Measurements from ENCODE around the gene EXOC2.

EXOC2 gene

DNA sequence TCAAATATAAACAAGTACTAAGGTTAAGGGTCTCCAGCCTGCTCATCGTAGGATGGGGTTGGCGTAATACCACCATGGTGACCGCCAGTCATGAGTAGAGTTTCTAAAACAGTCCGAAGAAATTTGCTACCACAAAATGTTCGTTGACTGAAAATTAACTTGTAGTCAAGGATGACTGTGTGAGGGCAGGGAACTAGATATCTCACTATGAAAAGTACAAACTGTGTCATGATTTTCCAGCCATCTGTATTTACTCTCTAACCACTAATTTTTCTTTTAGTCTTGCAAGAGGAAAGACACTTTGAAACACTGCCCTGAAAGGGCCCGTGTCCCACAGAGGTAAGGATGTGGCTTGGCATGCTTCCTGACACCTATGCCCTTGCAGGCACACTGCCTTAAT is 201.7 kb downstream of the EXOC2 start:
- DNase-seq (ENCODE audit: low read depth, low spot score) = peak; percentile 88
- H3K4me3 ChIP-seq (ENCODE audit: low read length) = no peak overlapping the region

DNA sequence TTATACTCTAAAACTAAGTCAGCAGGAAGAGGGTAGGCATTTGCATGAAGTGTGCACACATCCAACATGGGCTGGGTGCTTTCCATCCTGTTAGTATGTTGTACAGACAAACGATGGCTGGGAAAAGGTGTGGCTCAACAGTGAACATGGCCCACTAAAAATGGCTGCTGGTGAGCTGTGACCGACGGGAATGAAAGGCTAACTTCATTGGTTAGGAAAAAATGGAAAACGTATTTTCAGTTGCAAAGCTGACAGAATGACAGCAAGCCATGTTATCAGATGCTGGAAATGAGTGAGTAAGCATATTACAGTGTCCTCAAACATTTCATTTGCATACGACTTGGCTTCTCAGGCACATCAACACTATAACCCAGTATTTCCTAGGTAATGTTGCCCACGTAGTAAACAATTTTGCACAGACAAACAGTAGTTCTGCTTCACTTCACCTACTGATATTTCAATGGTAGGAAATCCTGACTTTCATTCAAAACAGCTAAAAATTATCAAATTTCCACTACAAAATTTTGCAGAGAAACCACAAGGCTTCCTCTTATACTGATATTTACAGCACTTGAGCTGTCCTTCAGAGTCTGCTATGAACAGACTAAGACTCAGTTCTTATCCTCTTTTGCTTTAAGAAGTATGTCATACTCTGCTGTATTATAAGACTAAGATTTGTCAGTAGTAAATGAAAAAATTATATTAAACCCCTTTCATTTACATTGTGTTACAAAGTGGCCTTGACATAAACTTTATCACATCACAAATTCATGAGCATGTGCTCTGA is 202.5 kb downstream of the EXOC2 start:
- DNase-seq (ENCODE audit: low read depth, low spot score) = no peak
- H3K4me3 ChIP-seq (ENCODE audit: low read length) = no peak overlapping the region

DNA sequence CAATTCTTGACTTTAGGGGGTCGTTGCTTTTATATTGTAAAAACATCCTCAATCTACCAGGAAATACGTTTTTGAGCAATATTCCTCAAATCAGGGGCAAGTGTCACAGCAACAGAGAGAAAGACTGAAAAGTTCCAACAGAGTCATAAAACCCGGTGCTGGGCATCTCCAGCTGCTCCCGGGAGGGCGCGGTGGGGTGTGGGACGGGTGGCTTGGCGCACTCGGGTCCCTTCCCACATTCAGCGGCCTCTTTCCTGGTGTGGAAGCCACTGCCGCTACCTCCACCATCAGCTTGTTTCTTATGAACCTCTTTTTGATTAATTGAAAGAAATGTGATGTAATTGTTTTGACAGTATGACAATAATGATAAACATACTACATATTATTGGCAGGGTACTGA is 203.2 kb downstream of the EXOC2 start:
- no peak overlapping the region for H3K4me3 ChIP-seq (ENCODE audit: low read length)
- no peak for DNase-seq (ENCODE audit: low read depth, low spot score)

DNA sequence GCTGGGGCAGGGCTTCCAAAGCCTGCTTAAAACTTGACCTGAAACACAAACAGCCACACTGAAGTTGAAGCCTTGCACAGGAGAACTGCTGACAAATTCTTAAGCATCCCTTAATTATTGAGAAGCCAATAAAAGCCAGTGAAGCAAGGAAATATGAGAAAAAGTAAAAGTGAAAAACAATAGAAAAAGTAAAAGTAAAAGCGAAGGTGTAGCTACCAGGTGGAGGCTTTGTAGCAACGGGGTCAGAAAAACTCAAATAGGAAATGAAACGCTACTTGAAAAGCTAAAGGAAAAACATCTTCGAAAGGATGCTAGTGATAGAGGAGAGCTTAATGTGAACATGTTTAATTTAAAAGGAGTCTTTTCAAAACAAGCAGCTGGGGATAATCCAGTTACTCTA is 203.9 kb downstream of the EXOC2 start:
- DNase-seq (ENCODE audit: low read depth, low spot score) = no peak
- H3K4me3 ChIP-seq (ENCODE audit: low read length) = no peak overlapping the region

DNA sequence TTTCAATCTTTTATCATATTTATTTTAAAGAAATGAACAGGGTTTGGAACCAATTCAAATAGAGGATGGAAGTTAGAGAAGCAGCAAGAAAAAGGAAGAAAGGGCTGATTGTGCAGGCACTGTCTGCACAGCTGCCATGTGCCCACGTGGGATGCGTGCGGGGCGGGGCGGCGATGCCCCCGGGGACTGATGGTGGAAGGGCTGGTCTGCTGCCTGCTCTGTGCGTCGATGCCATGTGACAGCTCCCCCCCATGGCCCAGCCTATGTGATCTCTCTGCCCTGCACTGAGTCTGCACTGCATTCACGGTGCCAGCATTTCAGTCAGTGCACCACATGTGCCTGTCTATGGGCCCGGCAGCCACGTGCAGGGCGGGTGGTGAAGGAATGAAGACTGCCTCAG is 205.0 kb downstream of the EXOC2 start:
- no peak for DNase-seq (ENCODE audit: low read depth, low spot score)

DNA sequence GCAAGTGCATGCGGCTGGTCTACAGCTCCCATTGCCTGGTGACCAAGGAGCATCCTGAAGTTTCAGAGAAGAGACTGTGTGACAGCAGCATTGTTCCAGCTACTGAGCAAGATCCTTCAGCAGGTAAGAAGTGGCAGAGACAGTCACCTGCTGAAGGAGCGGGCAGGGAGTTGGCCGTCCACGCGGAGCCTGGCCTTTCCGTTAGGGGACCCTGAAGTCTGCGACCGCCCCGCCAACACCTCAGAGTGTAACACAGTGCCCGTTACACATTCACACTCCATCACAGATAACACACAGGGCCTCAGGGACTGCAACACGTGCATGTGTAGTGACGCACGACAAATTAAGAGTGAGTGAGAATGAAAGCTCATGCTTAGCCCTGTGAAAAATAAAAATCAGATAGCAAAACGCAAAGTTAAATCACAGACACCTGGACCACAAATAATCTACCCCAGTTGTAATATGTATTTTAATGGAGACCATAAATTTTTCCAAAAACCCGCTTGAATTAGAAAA is 207.2 kb downstream of the EXOC2 start:
- no peak overlapping the region for H3K4me3 ChIP-seq (ENCODE audit: low read length)
- DNase-seq (ENCODE audit: low read depth, low spot score) = no peak

More for the DNA sequence above, 205.0 kb downstream of the EXOC2 start:
- H3K4me3 ChIP-seq (ENCODE audit: low read length) = no peak overlapping the region

DNA sequence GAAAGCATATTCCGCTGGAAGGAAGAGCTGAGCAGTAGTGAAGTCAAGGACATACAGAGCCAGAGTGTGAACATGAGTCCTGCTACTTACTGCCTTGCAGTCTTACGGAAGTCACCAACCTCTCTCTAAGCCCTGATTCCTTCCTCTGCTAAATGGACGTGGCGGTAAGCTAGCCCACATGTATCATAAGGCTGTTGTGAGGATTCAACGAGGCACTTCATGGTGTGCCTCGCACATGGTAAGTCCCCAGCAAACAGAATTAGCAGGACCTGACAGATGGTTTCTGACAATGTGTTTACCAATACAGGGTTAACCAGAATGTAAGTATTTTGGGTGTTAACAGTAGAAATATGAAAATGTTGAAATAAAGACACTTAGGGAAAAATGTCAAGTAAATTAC is 208.2 kb downstream of the EXOC2 start:
- no peak for DNase-seq (ENCODE audit: low read depth, low spot score)
- no peak overlapping the region for H3K4me3 ChIP-seq (ENCODE audit: low read length)

DNA sequence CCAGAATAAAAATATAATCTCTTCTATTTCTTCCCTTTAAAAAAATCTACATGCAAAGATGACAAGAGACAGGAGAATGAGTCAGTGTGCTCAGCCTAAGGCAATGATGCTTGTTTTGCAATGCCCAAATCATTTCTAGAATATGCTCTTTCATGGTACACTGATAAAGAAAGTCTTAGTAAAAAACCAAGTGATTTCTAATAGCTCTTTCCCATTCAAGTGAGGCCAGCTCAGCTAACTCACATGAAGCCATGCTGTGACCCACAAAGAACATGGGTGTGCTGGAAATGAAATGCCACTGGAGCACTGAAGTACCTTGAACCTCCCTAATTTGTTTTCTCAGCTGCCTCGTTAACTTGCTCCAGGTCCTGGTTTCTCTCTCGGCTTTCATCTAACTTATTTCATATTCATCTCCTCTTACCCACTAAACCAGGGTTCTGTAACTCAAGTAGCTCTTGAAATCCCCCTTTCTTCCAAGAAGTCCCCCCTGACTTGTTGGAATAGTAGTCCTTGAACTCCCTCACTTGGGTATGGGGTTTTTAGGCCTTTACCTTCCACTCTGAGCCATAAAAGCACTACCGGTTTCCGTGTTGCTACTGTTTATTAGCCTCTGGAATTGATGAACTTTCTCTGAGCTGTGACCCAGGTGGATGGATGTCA is 208.7 kb downstream of the EXOC2 start:
- no peak overlapping the region for H3K4me3 ChIP-seq (ENCODE audit: low read length)
- DNase-seq (ENCODE audit: low read depth, low spot score) = no peak

DNA sequence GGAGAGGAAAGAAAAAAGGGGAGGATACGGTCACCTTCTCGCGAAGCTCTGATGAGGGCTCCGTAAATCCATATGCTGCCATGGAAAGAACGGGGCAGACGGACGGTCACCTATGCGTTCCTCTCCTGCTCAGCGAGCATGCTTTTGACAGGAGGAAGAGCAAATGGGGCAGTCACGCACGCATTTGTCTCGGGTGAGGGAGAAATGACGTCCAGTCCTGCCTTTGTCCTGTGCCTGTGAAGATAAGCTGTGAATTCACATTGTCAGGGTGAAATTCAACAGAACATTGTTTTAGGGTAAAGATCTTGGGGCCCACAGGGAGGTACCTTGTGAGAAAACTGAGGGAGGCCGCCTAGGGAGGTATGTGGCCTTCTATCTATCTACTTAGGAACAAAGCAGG is 217.6 kb downstream of the EXOC2 start:
- no peak for DNase-seq (ENCODE audit: low read depth, low spot score)
- H3K4me3 ChIP-seq (ENCODE audit: low read length) = no peak overlapping the region

DNA sequence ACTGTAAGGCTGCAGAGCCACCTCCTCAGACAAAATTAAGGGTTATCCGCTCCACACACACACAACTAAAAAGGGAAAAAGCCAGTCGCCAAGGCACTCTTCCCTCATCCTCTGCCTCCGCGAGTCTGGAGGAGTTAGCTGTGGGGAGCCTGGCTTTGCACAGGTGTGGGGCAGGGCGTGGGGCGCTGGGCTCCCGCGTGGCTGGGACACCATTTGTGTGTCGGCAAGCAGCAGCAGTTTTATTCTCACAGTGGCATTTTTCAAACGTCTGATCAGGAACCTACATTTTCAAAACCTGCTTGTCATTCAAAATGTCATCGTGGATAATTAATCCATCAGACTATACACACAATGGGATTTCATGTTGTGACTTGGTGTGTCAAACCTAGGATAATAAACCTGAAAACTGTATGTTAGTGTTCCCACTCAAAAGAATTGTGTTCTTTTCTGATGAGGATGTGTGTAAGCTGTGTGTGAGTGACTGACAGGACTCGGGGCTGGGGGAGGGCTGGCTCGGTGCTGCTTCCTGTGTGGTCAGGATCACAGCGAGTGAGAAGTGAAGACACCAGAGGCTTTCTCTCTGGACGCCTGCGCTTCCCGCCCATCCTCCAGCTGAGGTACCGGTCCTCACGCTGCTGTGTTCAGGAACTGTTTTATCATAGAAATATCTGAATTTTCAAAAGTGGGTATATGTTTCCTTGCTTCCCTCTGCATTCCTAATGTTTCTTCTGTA is 218.3 kb downstream of the EXOC2 start:
- peak overlapping the region; percentile 29 for H3K4me3 ChIP-seq (ENCODE audit: low read length)
- peak; percentile 79 for DNase-seq (ENCODE audit: low read depth, low spot score)

DNA sequence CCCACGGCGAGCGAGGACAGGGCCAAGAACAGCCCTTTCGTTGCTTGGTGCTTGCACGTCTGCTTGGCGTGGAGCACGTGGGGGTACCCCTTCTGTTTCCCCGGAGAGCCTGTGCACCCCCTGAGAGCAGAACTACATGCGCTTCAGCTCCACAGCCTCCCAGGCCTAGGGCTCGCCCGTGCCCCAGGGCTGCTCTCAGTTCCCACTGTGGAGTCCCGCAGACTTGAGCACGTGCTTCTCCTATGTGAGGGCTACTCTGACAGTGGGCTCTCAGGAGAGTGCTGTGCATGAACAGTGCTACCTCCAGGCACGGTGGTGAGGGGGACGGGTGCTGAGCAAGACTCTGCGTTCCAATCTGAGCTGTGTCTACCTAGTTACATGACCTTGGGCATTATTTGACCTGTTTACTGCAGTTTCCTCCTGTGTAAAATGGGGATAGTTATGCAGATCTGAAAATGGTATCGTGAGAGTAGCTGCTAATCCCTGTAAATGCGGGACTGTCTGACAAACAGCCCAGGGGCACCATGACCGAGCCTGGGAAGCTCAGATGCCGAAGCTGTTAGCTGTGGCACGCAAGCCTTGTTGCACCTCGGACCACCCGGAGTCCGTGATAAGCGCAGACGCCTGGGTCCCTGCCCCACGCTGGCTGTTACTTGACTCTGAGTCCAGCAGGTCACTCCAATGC is 219.0 kb downstream of the EXOC2 start:
- no peak overlapping the region; the same call in 1 of the 2 replicates for H3K4me3 ChIP-seq (ENCODE audit: low read length)
- no peak for DNase-seq (ENCODE audit: low read depth, low spot score)

DNA sequence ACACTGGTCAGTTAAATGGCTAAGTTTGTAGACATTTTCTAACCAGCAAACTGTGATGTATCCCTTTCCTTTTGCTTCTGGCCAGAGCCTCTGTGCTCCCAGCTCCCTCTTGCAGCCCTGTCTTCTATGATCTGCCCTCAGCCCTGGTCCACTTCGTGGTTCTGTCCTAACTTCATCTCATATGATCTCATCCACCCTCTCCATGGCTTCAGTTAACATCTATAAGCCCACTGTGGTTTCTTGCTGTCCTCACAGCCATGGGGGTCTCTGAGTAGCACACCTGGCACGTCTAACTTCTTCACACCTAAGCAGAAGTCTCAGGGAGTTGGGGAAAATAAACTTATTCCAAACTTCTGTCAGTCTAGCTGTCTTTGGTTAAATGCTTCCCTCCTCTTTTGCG is 219.6 kb downstream of the EXOC2 start:
- DNase-seq (ENCODE audit: low read depth, low spot score) = no peak
- no peak overlapping the region for H3K4me3 ChIP-seq (ENCODE audit: low read length)

DNA sequence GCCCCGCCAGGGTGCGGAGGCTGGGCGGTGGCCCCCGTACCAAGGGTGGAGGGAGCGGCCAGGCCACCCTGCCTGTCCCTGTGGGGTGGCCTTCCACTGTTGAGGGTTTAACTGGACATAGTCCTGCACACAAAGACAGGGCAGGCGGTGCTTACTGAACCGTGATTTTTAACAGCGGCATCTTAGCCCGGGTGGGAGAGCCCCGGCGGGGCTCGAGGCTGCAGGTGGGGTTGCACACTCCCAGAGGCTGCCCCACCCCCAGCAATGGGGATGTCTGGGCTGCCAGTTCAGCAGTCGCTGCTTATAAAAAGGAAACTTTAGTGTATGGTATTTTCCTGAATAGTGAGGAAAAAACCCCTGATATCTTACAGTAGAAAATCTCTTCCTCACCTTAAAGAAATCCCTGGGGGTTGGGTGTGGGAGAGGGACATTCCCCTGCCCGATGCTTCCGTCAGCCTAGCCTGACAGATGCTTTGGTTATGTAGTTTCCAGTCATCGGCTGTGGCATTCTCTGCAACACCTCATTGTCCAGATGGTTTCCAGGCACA is 222.0 kb downstream of the EXOC2 start:
- no peak for DNase-seq (ENCODE audit: low read depth, low spot score)
- no peak overlapping the region for H3K4me3 ChIP-seq (ENCODE audit: low read length)

DNA sequence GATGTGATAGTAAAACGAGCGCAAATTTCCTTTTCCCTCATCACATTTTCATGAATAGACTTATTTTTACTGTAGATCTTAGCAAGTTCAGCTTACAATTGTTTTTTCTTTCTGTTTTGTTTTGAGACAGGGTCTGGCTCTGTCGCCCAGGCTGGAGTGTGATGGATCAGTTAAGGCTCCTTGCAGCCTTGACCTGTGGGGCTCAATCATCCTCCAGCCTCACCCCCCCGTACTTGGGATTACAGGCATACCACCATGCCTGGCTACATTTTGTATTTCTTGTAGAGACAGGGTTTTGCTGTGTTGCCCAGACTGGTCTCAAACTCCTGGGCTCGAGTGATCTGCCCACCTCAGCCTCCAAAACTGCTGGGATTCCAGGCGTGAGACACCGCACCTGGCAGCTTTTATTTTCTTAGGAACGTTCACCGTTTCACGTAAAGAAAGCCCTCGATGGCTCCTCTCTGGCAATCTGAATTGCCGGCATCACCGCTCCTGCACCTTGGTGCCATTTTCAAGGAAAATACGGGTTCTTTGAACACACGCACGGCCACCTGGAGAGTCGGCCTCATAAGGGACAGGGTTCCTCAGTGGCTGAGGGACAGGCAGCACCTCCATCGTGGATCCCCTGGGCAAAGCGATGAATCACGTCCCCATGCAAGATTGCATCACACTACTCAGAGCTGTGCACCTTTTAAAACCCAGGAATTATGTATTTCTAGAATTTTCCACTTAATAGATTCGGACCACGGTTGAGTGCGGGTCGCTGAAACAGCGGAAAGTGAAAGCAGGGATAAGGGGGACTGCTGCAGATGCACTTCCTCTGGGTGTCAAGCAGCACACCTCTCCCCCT is 222.7 kb downstream of the EXOC2 start:
- no peak overlapping the region for H3K4me3 ChIP-seq (ENCODE audit: low read length)
- no peak for DNase-seq (ENCODE audit: low read depth, low spot score)

DNA sequence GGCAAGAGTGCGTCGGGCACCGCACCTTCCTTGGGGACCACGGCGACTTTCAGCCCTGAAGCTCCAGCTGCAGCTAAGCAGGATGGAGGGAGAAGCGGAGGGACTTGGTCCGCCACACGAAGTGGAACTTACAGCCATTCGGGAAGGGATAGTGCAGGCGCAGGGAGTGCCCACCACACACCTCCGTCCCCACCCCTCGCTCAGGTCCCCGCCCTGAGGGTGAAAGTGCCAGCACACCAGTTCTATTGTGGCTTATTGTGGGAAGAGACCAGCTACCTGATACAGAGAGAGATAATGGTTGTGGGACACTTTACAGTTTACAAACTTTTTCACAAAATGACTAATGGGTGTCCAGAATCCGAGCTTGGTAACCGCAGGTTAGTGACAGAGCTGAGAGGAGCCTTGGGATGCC is 225.3 kb downstream of the EXOC2 start:
- no peak for DNase-seq (ENCODE audit: low read depth, low spot score)
- no peak overlapping the region for H3K4me3 ChIP-seq (ENCODE audit: low read length)

DNA sequence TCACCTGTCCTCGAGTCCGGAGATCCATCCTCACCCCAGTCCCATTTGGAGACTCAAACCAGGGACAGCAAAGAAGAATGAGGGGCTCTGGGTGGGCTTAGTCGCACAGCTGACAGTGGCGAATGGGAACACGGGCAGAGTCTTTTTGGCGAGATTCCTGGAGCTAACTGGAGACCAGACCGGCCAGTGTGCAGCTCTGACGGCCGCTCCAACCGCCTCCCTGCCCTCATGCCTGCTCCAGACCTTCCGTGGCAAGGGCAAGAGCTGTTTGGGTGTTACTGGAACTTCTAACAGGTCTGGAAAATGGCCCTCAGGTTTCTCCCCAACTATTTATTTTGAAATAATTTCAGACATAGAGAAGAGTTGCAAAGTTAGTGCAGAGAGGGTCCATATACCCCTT is 225.8 kb downstream of the EXOC2 start:
- no peak for DNase-seq (ENCODE audit: low read depth, low spot score)
- H3K4me3 ChIP-seq (ENCODE audit: low read length) = no peak overlapping the region

DNA sequence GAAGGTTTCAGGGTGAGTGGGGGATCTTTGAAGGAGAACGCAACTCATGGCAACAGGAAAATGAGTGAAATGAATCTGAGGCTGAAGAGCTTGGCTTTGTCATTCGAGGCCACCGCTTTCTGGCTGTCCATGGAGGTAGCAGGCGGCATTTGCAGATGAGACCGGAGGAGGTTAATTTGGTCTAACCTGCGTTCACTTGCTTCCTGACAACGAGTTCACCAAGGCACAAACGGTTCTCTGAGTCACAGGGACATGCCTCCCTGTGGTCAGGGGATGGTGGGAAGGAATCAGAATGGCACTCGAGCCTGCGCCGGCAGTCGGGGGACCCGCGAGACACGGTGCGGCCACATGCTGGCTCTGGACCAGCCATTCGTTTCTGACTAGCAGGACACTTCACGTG is 226.4 kb downstream of the EXOC2 start:
- no peak overlapping the region for H3K4me3 ChIP-seq (ENCODE audit: low read length)
- DNase-seq (ENCODE audit: low read depth, low spot score) = no peak

Measured in Jurkat, Clone E6-1 (cell line).